ENCODE data around the gene SOST.

SOST gene

GRCh38 chr17:43721537-43722268 is 36.9 kb downstream of the SOST start:
- Histone ChIP-seq H3K4me3 (ENCODE audit: low read length) (peak overlapping the region; percentile 79), H3K36me3 (replicated peaks; ENCODE audit: low read depth, low read length) (no peaks in the 10 kb centered on the region), H3K4me2 (ENCODE audit: low read length) (peak overlapping the region; percentile 83), H4K20me1 (ENCODE audit: insufficient read depth, low read length) (no peaks in the 10 kb centered on the region), H3K27me3 (ENCODE audit: low read depth, low read length) (peaks cover 5% of the 10 kb centered on the region; the same call in 1 of the 2 replicates), H3K9ac (ENCODE audit: low read length) (peak overlapping the region; percentile 72; the same call in 1 of the 2 replicates), H3K4me1 (ENCODE audit: low read length) (peaks cover 18% of the 10 kb centered on the region), H3K27ac (ENCODE audit: low read length) (no peak overlapping the region), H2AFZ (ENCODE audit: low read depth, low read length) (peak overlapping the region; percentile 72), H3K79me2 (ENCODE audit: low read length) (no peaks in the 10 kb centered on the region), H3K9me3 (ENCODE audit: insufficient read depth, low read length) (no peaks in the 10 kb centered on the region)
- TF ChIP-seq EZH2phosphoT487 (IDR thresholded peaks at IDR 0.05; ENCODE audit: low read depth) (no peak), CTCF (IDR thresholded peaks at IDR 0.05; ENCODE audit: low read depth, low read length) (no peak)

GRCh38 chr17:43720311-43721060 is 38.1 kb downstream of the SOST start:
- peak overlapping the region; percentile 79 for H3K4me3 ChIP-seq (ENCODE audit: low read length)
- H3K79me2 ChIP-seq (ENCODE audit: low read length) = no peaks in the 10 kb centered on the region
- H3K27me3 ChIP-seq (ENCODE audit: low read depth, low read length) = peaks cover 9% of the 10 kb centered on the region
- H3K27ac ChIP-seq (ENCODE audit: low read length) = peak overlapping the region; percentile 24
- peak overlapping the region; percentile 72 for H3K9ac ChIP-seq (ENCODE audit: low read length)
- H3K4me2 ChIP-seq (ENCODE audit: low read length) = peak overlapping the region; percentile 83
- H4K20me1 ChIP-seq (ENCODE audit: insufficient read depth, low read length) = no peaks in the 10 kb centered on the region
- H3K9me3 ChIP-seq (ENCODE audit: insufficient read depth, low read length) = no peaks in the 10 kb centered on the region
- peak overlapping the region; percentile 85 for H2AFZ ChIP-seq (ENCODE audit: low read depth, low read length)
- H3K36me3 ChIP-seq (replicated peaks; ENCODE audit: low read depth, low read length) = no peaks in the 10 kb centered on the region
- TF ChIP-seq EZH2phosphoT487 (IDR thresholded peaks at IDR 0.05; ENCODE audit: low read depth) (no peak), CTCF (IDR thresholded peaks at IDR 0.05; ENCODE audit: low read depth, low read length) (no peak)
- H3K4me1 ChIP-seq (ENCODE audit: low read length) = peaks cover 18% of the 10 kb centered on the region

- Histone ChIP-seq H2AFZ (ENCODE audit: low read depth, low read length) (no peak overlapping the region), H3K79me2 (ENCODE audit: low read length) (no peaks in the 10 kb centered on the region), H3K4me1 (ENCODE audit: low read length) (peaks cover 18% of the 10 kb centered on the region), H3K4me3 (ENCODE audit: low read length) (peak overlapping the region; percentile 79), H3K27me3 (ENCODE audit: low read depth, low read length) (peaks cover 16% of the 10 kb centered on the region), H3K9me3 (ENCODE audit: insufficient read depth, low read length) (no peaks in the 10 kb centered on the region), H4K20me1 (ENCODE audit: insufficient read depth, low read length) (no peaks in the 10 kb centered on the region), H3K27ac (ENCODE audit: low read length) (peak overlapping the region; percentile 24), H3K9ac (ENCODE audit: low read length) (peak overlapping the region; percentile 72; the same call in 1 of the 2 replicates), H3K36me3 (replicated peaks; ENCODE audit: low read depth, low read length) (no peaks in the 10 kb centered on the region), H3K4me2 (ENCODE audit: low read length) (peak overlapping the region; percentile 83)
- TF ChIP-seq CTCF (IDR thresholded peaks at IDR 0.05; ENCODE audit: low read depth, low read length) (no peak), EZH2phosphoT487 (IDR thresholded peaks at IDR 0.05; ENCODE audit: low read depth) (no peak)
These were observed 39.0 kb downstream of the SOST start for GRCh38 chr17:43719578-43719977.

- Histone ChIP-seq H3K36me3 (replicated peaks; ENCODE audit: low read depth, low read length) (no peaks in the 10 kb centered on the region), H3K9ac (ENCODE audit: low read length) (no peak overlapping the region), H3K27ac (ENCODE audit: low read length) (no peak overlapping the region), H3K27me3 (ENCODE audit: low read depth, low read length) (peaks cover 26% of the 10 kb centered on the region), H3K9me3 (ENCODE audit: insufficient read depth, low read length) (no peaks in the 10 kb centered on the region), H2AFZ (ENCODE audit: low read depth, low read length) (no peak overlapping the region), H3K4me1 (ENCODE audit: low read length) (peaks cover 22% of the 10 kb centered on the region), H4K20me1 (ENCODE audit: insufficient read depth, low read length) (no peaks in the 10 kb centered on the region), H3K4me2 (ENCODE audit: low read length) (no peak overlapping the region), H3K4me3 (ENCODE audit: low read length) (no peak overlapping the region), H3K79me2 (ENCODE audit: low read length) (no peaks in the 10 kb centered on the region)
- TF ChIP-seq EZH2phosphoT487 (IDR thresholded peaks at IDR 0.05; ENCODE audit: low read depth) = no peak
- TF ChIP-seq CTCF (IDR thresholded peaks at IDR 0.05; ENCODE audit: low read depth, low read length) = no peak
These were observed 40.0 kb downstream of the SOST start for GRCh38 chr17:43718544-43718943.

All from OCI-LY3 (cell line).